Coronary artery (tissue), 2 donors: ENCODE data around the gene RAPGEF5.

Experiments used
- DNase-seq: peaks from one replicate; pipeline ENCODE4 v3.0.0-alpha.2; 2017; ENCODE audit warnings: low spot score
- H3K27ac ChIP-seq, 2 donors: fragments of 200-600 bp; sonication (generic); one replicate each; pipeline ENCODE4 v1.5.1; 2016 to 2019
- H3K4me3 ChIP-seq: fragments of 200-600 bp; sonication (generic); 2 replicates; pipeline ENCODE4 v1.5.1; 2016; ENCODE audit warnings: mild to moderate bottlenecking, moderate library complexity
- TF ChIP-seq, protein P1 (sequence below): fragments of 200-600 bp; sonication (generic); IDR thresholded peaks from one replicate; pipeline ENCODE4 v1.5.1; 2019; ENCODE audit warnings: antibody characterized with exemption

The RAPGEF5 gene

DNA sequence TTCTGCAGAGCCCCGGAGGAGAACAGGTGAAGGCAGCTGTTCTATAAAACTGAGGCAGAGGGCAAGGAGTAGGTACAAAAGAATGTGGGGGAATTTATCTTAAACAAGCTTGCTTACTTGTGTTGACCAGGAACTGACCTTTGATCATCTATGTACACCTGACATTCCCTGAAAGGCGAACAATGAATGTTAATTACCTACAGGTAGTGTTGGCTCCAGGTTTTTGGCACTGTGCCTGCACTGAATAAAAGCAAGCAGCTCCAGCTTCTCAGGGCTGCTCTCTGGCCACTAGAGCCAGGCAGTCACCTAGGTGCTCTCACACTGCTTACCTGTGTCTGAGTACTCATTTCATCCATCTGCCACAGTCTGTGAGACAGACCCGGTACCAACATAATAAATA is 87.0 kb downstream of the RAPGEF5 start:
- no peak overlapping the region for H3K27ac ChIP-seq
- DNase-seq, result no peak

DNA sequence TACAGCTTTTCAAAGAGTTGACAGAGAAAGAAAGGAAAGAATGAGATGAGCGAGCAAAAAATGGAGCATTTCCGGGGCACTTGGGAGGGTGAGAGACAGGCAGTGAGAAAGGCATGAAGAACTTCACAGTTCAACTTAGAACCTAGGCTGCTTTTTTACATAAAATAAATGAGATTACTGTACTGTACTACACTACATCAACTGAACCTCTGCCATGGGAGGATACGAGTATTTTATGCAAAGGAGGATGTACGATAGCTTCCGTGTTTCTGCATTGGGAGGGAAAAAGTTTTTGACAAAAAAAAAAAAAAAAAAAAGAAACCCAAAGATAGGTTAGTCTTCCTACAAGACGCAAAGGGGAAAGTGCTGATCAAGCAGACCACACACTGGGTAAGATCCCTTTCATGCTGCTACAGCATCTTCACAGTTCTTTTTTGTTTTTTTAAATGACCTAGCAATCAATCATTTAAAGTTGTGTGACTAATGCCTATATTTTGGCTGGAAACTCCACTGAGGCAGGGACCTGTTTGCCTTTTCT is 88.0 kb downstream of the RAPGEF5 start:
- no peak for DNase-seq
- Histone ChIP-seq H3K4me3 (no peak overlapping the region), H3K27ac (no peak overlapping the region)
- TF ChIP-seq, protein P1, sequence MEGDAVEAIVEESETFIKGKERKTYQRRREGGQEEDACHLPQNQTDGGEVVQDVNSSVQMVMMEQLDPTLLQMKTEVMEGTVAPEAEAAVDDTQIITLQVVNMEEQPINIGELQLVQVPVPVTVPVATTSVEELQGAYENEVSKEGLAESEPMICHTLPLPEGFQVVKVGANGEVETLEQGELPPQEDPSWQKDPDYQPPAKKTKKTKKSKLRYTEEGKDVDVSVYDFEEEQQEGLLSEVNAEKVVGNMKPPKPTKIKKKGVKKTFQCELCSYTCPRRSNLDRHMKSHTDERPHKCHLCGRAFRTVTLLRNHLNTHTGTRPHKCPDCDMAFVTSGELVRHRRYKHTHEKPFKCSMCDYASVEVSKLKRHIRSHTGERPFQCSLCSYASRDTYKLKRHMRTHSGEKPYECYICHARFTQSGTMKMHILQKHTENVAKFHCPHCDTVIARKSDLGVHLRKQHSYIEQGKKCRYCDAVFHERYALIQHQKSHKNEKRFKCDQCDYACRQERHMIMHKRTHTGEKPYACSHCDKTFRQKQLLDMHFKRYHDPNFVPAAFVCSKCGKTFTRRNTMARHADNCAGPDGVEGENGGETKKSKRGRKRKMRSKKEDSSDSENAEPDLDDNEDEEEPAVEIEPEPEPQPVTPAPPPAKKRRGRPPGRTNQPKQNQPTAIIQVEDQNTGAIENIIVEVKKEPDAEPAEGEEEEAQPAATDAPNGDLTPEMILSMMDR, result no peak

More for the DNA sequence above, 87.0 kb downstream of the RAPGEF5 start:
- TF ChIP-seq, protein P1, result no peak
- H3K4me3 ChIP-seq, result no peak overlapping the region

DNA sequence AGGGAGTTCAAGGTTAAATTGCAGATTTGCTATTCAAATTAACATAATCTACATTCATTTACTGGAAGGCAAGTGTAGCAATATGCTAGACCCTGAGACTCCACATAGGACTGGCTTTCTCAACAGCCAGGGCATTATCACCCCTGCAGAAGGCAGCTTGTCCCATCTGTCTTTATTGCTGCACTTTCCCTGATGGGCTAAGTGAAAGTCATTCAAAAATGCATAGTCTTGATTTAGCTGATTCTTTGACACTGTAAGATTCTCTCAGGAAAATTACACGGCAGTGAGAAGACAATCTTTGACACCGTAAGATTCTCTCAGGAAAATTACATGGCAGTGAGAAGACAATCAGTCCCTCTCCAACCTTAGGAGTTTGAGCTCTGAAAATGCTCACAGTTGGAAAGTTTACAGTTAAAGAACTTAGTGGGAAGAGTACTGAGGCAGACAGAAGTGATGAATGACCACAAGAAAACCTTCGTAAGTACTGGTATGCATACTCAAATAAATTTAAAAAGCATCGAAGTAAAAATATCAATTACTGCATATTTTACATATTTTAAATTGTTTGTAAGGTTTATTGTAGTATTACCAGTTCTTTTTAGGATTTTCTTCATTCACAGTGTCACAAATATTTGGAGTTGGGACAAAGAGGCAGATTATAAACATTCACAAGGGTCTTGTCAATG is 88.9 kb downstream of the RAPGEF5 start:
- TF ChIP-seq, protein P1, result no peak
- no peak for DNase-seq

DNA sequence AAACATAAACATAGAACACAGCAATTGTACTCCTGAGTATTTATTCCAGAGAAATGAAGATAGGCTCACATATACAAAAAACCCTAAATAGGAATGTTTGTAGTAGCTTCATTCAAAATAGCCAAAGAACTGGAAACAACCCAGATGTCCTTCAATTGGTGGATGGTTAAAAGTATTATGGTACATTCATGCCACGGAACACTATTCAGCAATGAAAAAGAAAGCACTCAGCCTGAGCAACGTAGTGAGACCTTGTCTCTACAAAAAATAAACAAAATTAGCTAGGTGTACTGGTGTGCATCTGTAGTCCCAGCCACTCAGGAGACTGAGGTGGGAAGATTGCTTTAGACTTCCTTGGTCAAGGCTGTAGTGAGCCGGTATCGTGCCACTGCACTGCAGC is 94.4 kb downstream of the RAPGEF5 start:
- H3K27ac ChIP-seq, result no peak overlapping the region
- DNase-seq, result no peak
- H3K4me3 ChIP-seq, result no peak overlapping the region
- TF ChIP-seq, protein P1, result no peak

More for the DNA sequence above, 88.9 kb downstream of the RAPGEF5 start:
- H3K4me3 ChIP-seq, result no peak overlapping the region
- H3K27ac ChIP-seq, result no peak overlapping the region

DNA sequence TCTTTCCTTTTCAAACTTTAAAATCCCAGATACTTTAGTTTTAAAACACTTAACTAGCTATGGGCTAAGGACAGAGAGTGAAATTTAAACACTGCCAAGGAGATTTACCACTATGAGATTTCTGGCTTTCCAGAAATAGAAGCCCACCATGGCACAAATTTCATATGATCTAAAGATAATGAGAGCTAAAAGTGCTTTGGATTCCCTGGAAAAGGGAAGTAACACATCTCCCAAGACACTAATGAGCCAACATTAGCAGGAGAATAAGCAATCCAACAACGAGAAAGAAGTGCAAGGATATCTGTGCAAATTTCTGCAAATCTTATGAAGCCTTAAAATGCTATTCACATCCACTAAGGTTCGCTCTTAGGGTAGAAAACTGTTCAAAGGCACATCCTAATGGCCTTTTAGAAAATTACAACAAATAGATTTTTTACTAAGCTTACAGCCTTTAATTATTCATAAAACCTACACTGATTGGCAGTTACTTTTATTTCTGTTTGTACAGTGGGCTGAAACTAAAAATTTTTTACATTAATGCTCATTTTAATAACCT is 100.3 kb downstream of the RAPGEF5 start:
- DNase-seq, result no peak
- TF ChIP-seq, protein P1, result peak; percentile 23
- H3K27ac ChIP-seq, result no peak overlapping the region
- peak overlapping the region; percentile 61 for H3K4me3 ChIP-seq

DNA sequence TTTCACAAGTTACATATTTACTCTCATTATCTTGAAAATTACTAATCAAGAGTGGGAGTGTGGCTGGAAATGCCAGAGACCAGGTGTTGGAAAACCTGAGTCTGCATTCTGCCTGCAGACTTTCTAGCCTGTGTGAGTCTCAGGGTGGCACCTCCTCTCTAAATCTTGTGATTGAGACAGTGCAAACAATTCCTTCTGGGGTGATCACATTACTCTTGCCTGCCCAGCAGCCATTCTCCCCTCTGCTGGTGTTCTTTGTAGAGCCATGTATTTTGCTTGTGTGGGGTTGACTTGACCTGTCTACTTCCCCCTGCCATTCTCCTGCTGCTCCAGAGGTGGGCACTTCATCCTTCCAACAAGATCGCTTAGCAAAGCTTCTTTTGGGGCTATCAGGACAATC is 101.1 kb downstream of the RAPGEF5 start:
- DNase-seq, result no peak
- Histone ChIP-seq H3K4me3 (peak overlapping the region; percentile 61), H3K27ac (no peak overlapping the region)
- TF ChIP-seq, protein P1, result no peak

DNA sequence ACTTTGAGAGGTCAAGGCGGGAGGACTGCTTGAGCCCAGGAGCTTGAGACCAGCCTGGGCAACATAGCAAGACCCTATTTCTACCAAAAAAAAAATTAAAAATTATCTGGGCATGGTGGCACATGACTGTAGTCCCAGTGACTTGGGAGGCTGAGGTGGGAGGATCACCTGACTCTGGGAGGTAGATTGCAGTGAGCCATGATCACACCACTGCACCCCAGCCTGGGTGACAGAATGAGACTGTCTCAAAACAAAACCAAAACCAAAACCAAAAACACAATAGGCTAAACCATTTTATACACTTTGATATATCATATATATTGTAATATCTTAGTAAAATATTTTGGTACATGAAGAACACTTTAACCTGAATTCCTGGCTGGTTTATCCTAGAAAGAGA is 101.6 kb downstream of the RAPGEF5 start:
- H3K4me3 ChIP-seq, result no peak overlapping the region
- no peak overlapping the region for H3K27ac ChIP-seq
- DNase-seq, result no peak
- TF ChIP-seq, protein P1, result no peak
